Embryonic facial prominence (tissue), 1 donor: Measurements from ENCODE around the gene EMILIN1.
"Not testable (repeated sequence)": the region's sequence is repeated elsewhere in the genome, so short reads cannot be mapped to it uniquely, and the experiment has no call there.

Experiments
- DNase-seq: peaks from one replicate; pipeline ENCODE4 v3.0.0-alpha.2; 2016; ENCODE audit errors: extremely low spot score

Gene EMILIN1

DNA sequence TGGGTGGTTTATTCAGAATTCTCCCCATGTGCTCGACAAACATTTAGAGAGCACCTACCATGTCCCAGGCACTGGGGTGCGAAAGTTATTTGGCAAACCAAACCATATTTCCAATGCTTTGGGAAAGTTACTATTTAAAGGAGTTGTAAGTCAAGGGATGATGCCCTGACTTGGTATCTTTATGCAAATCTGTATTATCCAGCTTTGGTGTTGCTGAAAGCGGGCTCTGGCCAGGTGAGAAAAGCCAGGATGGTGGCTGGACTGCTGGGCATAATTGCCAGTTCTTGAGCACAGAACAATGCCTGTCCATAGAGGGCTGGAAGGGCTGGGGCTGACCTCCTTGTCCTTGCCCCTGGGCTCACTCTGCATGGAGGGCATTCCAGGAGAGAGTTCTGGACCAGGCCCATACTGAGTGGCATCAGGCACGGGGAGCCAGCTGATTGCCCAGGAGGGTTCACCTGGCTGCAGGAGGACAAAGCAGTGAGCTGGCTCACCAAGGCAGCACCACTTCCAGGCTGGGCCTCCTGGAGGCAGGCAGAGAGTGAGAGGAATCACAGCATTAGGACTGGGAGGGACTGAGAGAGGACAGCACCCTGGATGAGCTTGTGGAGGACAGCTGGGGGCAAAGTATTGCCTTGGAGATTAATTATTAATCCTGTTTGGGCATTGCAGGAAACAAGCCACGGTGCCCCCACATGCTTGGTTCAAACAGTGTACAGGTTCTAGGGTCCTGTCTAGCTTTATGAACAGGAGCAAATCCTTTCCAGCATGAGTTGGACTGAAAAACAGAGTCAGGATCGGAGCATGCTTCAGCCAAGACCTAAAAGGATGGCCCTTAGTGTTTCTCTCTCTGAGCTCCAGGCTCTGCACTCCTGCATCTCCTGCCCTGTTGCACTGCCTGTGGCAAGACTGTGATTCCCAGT, 15.3 kb downstream of the EMILIN1 start:
- DNase-seq = no peak

GRCh38 chr2:27094353-27094984, 16.1 kb downstream of the EMILIN1 start:
- no peak for DNase-seq

DNA sequence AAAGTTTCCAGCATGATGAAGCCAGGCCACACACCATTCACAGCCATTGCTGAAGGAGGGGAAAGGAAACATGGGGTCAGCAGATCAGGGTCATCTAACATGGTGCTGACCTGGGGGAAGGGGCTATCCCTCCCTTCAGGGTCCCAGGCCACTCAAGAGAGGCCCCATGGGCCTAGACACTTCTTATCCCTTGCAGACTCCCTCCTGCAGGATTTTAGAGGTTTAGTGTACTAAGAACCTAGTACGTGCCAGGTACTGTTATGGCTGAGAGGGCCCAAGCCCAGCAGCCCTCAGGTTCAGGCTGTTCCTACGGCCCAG, 17.0 kb downstream of the EMILIN1 start:
- no peak for DNase-seq

DNA sequence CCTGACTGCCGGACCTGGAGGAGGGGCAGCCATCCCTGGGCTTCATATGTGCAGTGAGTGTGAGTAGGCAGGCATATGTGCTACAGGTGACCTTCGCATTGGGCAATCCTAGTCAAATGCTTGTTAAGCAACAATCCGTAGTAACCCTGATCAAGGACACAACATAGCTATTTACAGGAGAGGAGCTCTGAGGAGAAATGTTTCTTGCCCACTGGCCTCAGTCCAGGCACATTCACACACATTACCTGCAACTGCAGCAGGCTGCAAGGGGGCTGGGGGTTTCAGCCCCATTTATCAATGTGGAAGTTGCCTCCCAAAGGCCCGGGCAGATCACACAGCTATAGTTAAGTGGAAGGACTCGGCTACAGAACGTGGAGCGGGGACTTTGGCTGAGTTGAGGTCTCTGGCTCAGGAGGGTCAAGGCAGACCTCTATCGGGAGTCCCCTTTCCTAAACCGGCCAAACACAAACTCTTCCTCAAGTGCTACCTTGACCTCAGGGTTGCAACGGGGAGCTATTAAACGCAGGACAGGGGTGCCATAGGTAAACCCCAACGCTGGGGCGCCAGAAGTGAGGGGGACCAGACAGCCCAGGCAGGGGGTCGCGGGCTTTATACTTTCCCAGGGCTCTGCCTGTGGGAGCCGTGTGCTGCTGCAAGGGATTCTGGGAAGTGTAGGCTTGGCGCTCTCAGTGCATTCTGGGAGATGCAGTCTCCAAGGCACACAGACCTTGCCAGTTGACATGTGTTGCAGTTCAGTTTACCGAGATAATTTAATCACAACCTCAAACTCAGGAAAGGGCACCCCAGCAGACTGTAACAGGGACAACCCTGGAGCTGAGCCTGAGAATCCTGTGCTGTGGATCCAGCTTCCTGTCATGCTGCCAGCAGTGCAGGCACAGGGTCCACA, 17.6 kb downstream of the EMILIN1 start:
- no peak for DNase-seq

DNA sequence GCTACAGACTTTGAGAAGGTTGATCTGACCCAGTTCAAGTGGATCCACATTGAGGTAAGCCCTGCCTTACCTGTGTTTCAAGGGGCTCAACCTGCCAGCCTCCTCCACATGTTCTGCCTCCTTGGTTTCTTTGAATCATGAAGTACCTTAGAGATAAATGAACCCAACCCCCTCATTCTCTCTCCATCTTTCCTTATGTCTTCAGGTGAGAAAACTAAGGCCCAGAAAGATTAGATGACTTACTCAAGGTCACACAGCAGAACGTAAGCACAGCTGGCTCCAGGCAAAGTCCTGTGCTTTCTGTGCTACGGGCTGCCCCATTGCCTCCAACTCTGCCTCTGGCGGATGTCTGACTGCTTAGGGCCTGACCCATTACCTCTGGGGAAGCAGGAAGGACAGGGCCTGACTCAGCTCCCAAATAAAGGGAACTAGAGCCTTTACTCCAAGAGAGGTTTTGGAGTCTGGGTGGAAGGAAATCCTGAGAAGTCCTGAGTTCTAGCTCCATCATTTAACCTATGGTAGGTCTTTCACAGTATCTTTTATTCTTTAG, 18.4 kb downstream of the EMILIN1 start:
- DNase-seq = no peak

- DNase-seq = no peak
Measured at GRCh38 chr2:27097341-27097740, 18.9 kb downstream of the EMILIN1 start.

- DNase-seq = no peak
Measured at GRCh38 chr2:27099334-27099955, 21.0 kb downstream of the EMILIN1 start.

GRCh38 chr2:27100036-27100435, 21.6 kb downstream of the EMILIN1 start:
- no peak for DNase-seq

DNA sequence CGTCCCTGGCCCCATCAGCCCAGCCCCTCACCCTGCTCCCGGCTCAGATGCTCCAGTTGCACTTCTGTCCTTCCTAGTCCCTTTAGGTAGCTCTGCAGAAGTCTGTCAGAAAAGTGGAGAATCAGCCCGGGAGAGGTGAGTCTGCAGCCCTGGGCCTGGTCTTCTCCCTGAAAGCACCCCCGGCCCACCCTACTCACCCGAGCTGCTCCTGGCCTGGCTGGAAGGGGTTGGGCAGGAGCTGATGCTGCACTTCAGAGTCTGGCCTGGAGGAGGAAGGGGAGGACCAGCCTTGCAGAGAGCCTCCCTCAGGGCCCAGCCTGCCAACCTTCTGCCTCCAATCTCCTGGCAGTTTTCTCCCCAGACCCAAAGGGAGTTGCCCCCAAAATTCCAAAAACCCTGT, 23.9 kb downstream of the EMILIN1 start:
- DNase-seq = no peak

DNA sequence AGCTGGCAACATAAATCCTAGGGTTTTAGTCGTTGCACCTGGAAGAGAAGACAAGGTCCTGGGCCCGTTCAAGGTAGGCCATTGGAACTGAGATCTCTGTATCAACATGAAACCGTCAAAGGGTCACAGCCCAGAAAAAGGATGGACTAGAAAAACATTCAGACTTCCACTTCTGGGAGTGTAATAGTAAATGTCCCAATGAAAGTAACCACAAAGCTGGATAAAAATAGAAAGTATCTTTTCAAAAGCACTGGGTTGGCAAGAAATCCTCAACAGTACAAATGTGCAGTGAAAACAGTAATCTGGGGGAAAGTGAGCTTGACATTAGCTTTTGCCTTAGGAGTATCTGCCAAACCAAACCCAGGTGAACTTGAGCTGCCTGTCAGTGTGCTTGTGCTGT, 27.6 kb downstream of the EMILIN1 start:
- DNase-seq = no peak

GRCh38 chr2:27108221-27108620, 29.8 kb downstream of the EMILIN1 start:
- no peak for DNase-seq

DNA sequence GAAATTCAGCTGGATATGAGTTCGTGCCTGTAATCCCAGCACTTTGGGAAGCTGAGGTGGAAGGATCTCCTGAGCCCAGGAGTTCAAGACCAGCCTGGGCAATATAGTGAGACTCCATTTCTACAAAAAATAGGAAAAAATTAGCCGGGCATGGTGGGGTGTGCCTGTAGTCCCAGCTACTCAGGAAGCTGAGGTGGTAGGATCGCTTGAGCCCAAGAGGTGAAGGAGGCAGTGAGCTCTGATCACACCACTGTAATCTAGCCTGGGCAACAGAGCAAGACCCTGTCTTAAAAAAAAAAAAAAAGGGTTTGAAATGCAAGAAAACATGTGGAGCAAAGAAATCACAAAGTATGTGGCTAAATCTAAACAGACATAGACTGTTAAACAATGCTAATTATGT, 30.7 kb downstream of the EMILIN1 start:
- no peak for DNase-seq

GRCh38 chr2:27110603-27111352, 32.4 kb downstream of the EMILIN1 start:
- not testable (repeated sequence) for DNase-seq

DNA sequence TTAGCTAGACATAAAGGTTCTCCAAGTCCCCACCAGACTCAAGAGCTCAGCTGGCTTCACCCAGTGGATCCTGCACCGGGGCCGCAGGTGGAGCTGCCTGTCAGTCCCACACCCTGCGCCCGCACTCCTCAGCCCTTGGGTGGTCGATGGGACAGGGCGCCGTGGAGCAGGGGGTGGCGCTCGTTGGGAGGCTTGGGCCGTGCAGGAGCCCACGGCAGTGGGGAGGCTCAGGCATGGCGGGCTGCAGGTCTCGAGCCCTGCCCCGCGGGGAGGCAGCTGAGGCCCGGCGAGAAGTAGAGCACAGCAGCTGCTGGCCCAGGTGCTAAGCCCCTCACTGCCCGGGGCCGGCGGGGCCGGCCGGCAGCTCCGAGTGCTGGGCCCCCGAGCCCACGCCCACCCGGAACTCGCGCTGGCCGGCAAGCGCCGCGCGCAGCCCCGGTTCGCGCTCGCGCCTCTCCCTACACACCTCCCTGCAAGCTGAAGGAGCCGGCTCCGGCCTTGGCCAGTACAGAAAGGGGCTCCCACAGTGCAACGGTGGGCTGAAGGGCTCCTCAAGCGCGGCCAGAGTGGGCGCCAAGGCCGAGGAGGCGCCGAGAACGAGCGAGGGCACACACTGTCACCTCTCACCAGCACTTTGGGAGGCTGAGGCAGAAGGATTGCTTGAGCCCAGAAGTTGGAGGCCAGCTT, 33.1 kb downstream of the EMILIN1 start:
- DNase-seq = not testable (repeated sequence)

DNA sequence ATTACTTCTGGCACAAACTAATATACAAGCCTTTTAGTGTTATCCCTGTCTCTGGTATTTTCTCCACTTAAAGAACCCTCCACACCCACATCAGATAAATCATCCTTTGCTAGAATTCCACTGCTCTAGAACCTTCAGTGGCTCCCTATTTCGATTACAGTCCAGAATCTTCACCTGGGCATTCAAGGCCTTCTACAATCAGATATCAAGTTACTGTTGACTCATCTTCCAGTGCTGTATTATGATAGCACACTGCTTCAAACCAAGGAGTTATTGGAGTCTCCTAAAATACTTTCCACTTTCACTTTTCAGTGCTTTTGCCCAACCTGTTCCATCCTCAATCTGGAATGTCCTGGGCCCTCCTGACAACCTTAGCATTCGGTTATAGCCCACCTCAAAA, 37.1 kb downstream of the EMILIN1 start:
- no peak for DNase-seq

DNA sequence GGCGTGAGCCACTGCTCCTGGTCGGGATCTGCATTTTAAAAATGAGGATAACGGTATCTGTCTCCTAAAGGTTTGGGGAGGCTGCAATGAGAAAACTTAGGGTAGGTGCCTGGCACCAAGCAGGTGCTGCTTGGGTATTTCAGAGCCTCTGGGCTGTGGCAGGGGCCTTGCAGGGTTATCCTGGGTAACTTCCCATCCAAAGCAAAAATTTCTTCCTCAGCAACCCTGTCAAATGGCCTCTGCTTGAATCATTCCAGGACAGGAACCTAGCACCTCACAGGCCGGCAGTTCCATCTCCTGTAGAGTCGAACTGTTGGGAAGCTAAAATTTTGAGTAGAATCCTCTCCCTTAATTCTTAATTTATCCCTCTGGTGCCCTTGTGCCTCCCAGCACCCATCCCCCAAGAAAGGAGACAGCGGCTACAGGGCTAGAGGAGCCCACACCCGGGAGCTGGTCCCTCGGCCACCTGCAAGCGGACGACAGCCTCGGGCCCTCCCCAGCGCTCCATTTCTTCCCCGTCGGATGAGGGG, 39.6 kb downstream of the EMILIN1 start:
- DNase-seq = no peak

- no peak for DNase-seq
Measured at GRCh38 chr2:27118525-27119329, 40.3 kb downstream of the EMILIN1 start, which contains the start of gene CGREF1. TSS of gene CGREF1 (minus strand) at chr2:27119128. CDS start at chr2:27104366, 14,762 bp downstream.

- DNase-seq = not testable (repeated sequence)
Measured at GRCh38 chr2:27119330-27119670, 40.9 kb downstream of the EMILIN1 start.

DNA sequence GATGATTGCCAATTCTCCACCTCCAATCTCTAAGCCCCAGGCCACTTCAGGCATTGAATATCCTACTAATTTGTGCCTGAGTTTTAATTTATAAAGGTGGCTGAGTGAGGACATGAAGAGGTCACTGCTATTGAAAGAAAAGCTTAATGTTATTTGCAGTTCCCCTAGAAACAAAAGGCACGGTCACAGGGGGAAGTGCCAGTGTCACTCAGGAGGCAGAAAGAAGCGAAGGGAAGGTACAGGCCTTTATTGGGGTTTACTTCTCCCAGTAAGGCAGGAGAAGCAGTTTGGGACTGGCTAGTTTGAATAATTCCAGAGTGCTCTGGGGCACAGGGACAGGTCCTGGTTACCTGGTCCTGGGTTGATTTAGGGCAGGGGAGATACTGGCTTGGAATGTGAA, 43.5 kb downstream of the EMILIN1 start:
- no peak for DNase-seq
